CD14-positive monocyte (primary cell): ENCODE results near the gene MAD2L1BP. TPM values are rescaled to one million over a fixed set of nuclear protein-coding genes. Genes with fewer than 3 reads are reported as not detected.

Experiments used
- DNase-seq, 3 donors: peaks; one replicate each; pipeline ENCODE4 v3.0.0-alpha.2; 2011 to 2022
- H2AFZ ChIP-seq: 2 replicates; pipeline ENCODE4 v1.6.0; 2012; ENCODE audit warnings: mild to moderate bottlenecking, low read depth, low read length, inconsistent platforms; ENCODE audit not compliant: insufficient read depth, poor library complexity, severe bottlenecking
- H3K27ac ChIP-seq, 2 donors: 1 replicate in 1 of 2; 2 replicates in 1 of 2; pipeline ENCODE4 v1.5.1; 2012 to 2013; ENCODE audit warnings: low read length in 2 of 2, control low read depth in 1 of 2, inconsistent platforms in 1 of 2, low read depth in 1 of 2, mild to moderate bottlenecking in 1 of 2
- H3K27me3 ChIP-seq, 2 donors: one replicate each; pipeline versions ENCODE4 v1.6.0 to v1.6.1; 2011 to 2013; ENCODE audit warnings: low read length in 2 of 2; ENCODE audit not compliant: control insufficient read depth in 2 of 2, insufficient read depth in 2 of 2
- H3K36me3 ChIP-seq, 2 donors: replicated peaks in 1 of 2; 1 replicate in 1 of 2; 2 replicates in 1 of 2; pipeline versions ENCODE4 v1.5.1 to v1.6.1; 2012 to 2013; ENCODE audit warnings: low read length in 2 of 2, control low read depth in 1 of 2, inconsistent platforms in 1 of 2, mild to moderate bottlenecking in 1 of 2; ENCODE audit not compliant: insufficient read depth in 2 of 2, control insufficient read depth in 1 of 2
- H3K4me1 ChIP-seq, 2 donors: 1 replicate in 1 of 2; 2 replicates in 1 of 2; pipeline versions ENCODE4 v1.5.1 to v1.6.1; 2012 to 2013; ENCODE audit warnings: low read length in 2 of 2, control low read depth in 1 of 2, inconsistent platforms in 1 of 2, mild to moderate bottlenecking in 1 of 2, moderate library complexity in 1 of 2; ENCODE audit not compliant: insufficient read depth in 2 of 2, control insufficient read depth in 1 of 2
- H3K4me2 ChIP-seq: replicated peaks from 2 replicates; pipeline ENCODE3; 2012; ENCODE audit warnings: low read length, moderate library complexity, mild to moderate bottlenecking; ENCODE audit not compliant: poor library complexity, severe bottlenecking; ENCODE audit errors: extremely low read depth
- H3K4me3 ChIP-seq, 3 experiments: fragments of 200-600 bp in 1 of 3; sonication (generic) in 1 of 3; replicated peaks in 1 of 3; 1 replicate in 2 of 3; 2 replicates in 1 of 3; pipeline ENCODE4 v1.5.1; 2011 to 2013; ENCODE audit warnings: low read length in 3 of 3, mild to moderate bottlenecking in 3 of 3, control low read depth in 2 of 3, low read depth in 2 of 3, inconsistent platforms in 1 of 3, moderate library complexity in 1 of 3
- H3K79me2 ChIP-seq: 2 replicates; pipeline ENCODE4 v1.6.0; 2012; ENCODE audit warnings: mild to moderate bottlenecking, control low read depth, inconsistent platforms, low read length, moderate library complexity; ENCODE audit not compliant: insufficient read depth
- H3K9ac ChIP-seq: 2 replicates; pipeline ENCODE4 v1.6.0; 2017; ENCODE audit warnings: low read length, mild to moderate bottlenecking; ENCODE audit not compliant: insufficient read depth, poor library complexity, severe bottlenecking
- H3K9me3 ChIP-seq, 2 donors: replicated peaks in 1 of 2; 1 replicate in 1 of 2; 2 replicates in 1 of 2; pipeline versions ENCODE4 v1.5.1 to v1.6.1; 2012 to 2013; ENCODE audit warnings: low read length in 2 of 2, control low read depth in 1 of 2; ENCODE audit not compliant: control insufficient read depth in 1 of 2, insufficient read depth in 1 of 2
- H4K20me1 ChIP-seq: 2 replicates; pipeline ENCODE4 v1.6.0; 2012; ENCODE audit warnings: mild to moderate bottlenecking, low read length, control low read depth, moderate library complexity; ENCODE audit not compliant: insufficient read depth
- H3K27ac Mint-ChIP-seq, 7 donors: one replicate each; pipeline ENCODE4 v1.8.0; 2020; ENCODE audit warnings: mild to moderate bottlenecking in 7 of 7, mixed read lengths in 7 of 7, moderate library complexity in 6 of 7, inconsistent platforms in 2 of 7
- H3K27me3 Mint-ChIP-seq, 3 donors: one replicate each; pipeline ENCODE4 v1.8.0; 2021 to 2022; ENCODE audit warnings: low read depth in 3 of 3, mild to moderate bottlenecking in 3 of 3, mixed read lengths in 3 of 3, moderate library complexity in 3 of 3, inconsistent platforms in 1 of 3
- H3K36me3 Mint-ChIP-seq, 2 donors: one replicate each; pipeline ENCODE4 v1.8.0; 2020; ENCODE audit warnings: mixed read lengths in 2 of 2, inconsistent platforms in 1 of 2, mild to moderate bottlenecking in 1 of 2
- H3K4me1 Mint-ChIP-seq: one replicate; pipeline ENCODE4 v1.8.0; 2020; ENCODE audit warnings: mild to moderate bottlenecking, mixed read lengths
- H3K4me3 Mint-ChIP-seq, 2 donors: one replicate each; pipeline ENCODE4 v1.8.0; 2020; ENCODE audit warnings: mild to moderate bottlenecking in 2 of 2, mixed read lengths in 2 of 2, moderate library complexity in 1 of 2
- H3K9me3 Mint-ChIP-seq, 7 donors: one replicate each; pipeline ENCODE4 v1.8.0; 2020 to 2022; ENCODE audit warnings: mixed read lengths in 7 of 7, mild to moderate bottlenecking in 6 of 7, moderate library complexity in 6 of 7, inconsistent platforms in 2 of 7
- WGBS: methylation state at CpG from one replicate; pipeline ENCODE4 v1.1.5; 2013; ENCODE audit warnings: missing lambda C conversion rate; ENCODE audit not compliant: insufficient coverage; 5-methylcytosine and 5-hydroxymethylcytosine counted together
- intact Hi-C, 2 donors: fragments of 100-400 bp; cut with micrococcal nuclease; formaldehyde crosslinking; loops; one replicate each; pipeline versions ENCODE4 v1.15.0 to v1.15.1; 2023
- polyA plus RNA-seq, 3 donors: library from polyadenylated mRNA; depleted of rRNA in 1 of 3; unstranded in 2 of 3; stranded (reverse) in 1 of 3; fragments of 300-500 nt in 2 of 3; fragments of >200 nt in 1 of 3; fragmentation: Illumina TruSeq in 2 of 3; gene quantifications; 1 replicate in 2 of 3; 2 replicates in 1 of 3; pipeline ENCODE4 v1.2.3, GENCODE V29; 2012 to 2021
- TF ChIP-seq, protein P1 (sequence below): fragments of 200-600 bp; IDR thresholded peaks from one replicate; pipeline ENCODE4 v1.8.0; 2022; ENCODE audit warnings: antibody characterized with exemption, mild to moderate bottlenecking

The MAD2L1BP gene
- polyA plus RNA-seq, 3 donors: 17.3 to 33.5 (median 26.5) TPM

DNA sequence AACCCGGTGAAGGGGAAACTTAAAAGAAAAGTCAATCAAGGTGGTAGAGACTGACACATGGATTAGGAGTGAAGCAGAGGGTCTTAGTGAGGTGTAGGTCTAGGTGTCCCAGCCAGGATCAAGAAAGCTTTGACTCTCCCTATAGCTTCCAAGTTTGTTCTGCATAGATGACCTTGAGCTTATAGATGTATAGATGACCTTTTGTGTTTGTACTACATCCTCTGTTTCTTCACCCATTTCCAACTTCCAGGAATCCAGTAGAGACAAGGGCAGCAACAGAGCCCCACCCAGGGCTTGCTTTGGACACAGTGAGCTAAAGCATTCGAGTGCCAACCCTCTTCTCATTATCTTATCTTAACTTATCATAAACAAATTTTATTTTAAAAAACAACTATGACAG lies 53.8 kb downstream of the MAD2L1BP start:
- WGBS: 88% methylated on average over 1 of the region's 2 CpGs
- Mint-ChIP-seq H3K9me3 (peaks cover 0 to 4% (median 0%) of the 10 kb centered on the region in 7 donors), H3K4me3 (peak overlapping the region in 1 of 2 donors; percentile 22), H3K27ac (peak overlapping the region in 1 of 7 donors; percentile 55), H3K36me3 (peaks cover 4 to 6% of the 10 kb centered on the region in 2 donors), H3K27me3 (peaks cover 9 to 27% (median 13%) of the 10 kb centered on the region in 3 donors), H3K4me1 (peaks cover 25% of the 10 kb centered on the region)
- intact Hi-C loops: loop anchor here in 1 of 2 donors (5.0 kb wide), 1 partner anchor 33 kb away; no protein-coding TSS in a partner anchor
- peaks cover 16 to 20% of the 10 kb centered on the region in 2 donors for H3K4me1 ChIP-seq
- peaks cover 2 to 9% of the 10 kb centered on the region in 2 donors for H3K27me3 ChIP-seq
- no peaks in the 10 kb centered on the region for H3K36me3 ChIP-seq
- no peak overlapping the region for H3K4me3 ChIP-seq
- H3K27ac ChIP-seq: no peak overlapping the region
- no peak overlapping the region for H3K9ac ChIP-seq
- no peak overlapping the region for H2AFZ ChIP-seq
- no peak for DNase-seq
- no peak overlapping the region for H3K4me2 ChIP-seq
- H3K79me2 ChIP-seq: peaks cover 28% of the 10 kb centered on the region
- H4K20me1 ChIP-seq: peaks cover 6% of the 10 kb centered on the region
- TF ChIP-seq, protein P1, sequence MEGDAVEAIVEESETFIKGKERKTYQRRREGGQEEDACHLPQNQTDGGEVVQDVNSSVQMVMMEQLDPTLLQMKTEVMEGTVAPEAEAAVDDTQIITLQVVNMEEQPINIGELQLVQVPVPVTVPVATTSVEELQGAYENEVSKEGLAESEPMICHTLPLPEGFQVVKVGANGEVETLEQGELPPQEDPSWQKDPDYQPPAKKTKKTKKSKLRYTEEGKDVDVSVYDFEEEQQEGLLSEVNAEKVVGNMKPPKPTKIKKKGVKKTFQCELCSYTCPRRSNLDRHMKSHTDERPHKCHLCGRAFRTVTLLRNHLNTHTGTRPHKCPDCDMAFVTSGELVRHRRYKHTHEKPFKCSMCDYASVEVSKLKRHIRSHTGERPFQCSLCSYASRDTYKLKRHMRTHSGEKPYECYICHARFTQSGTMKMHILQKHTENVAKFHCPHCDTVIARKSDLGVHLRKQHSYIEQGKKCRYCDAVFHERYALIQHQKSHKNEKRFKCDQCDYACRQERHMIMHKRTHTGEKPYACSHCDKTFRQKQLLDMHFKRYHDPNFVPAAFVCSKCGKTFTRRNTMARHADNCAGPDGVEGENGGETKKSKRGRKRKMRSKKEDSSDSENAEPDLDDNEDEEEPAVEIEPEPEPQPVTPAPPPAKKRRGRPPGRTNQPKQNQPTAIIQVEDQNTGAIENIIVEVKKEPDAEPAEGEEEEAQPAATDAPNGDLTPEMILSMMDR: no peak
- no peaks in the 10 kb centered on the region for H3K9me3 ChIP-seq

Other genes with a start within 250 kb of the MAD2L1BP start
- gene ABCC10, start 208.3 kb upstream of the MAD2L1BP start, polyA plus RNA-seq: 10 to 100 TPM in 2 of 3 donors, 1 to 10 TPM in 1; 7.6 to 32.8 (median 10.2) TPM
- gene DLK2, start 180.3 kb upstream of the MAD2L1BP start, polyA plus RNA-seq: under 1 TPM in 1 of 3 donors, not detected in 2; 0.08 TPM
- 10 to 100 TPM in 1 of 3 donors, 1 to 10 TPM in 2; 3.2 to 43.4 (median 3.2) TPM for gene TJAP1, start 158.3 kb upstream of the MAD2L1BP start, polyA plus RNA-seq
- gene LRRC73, start 125.5 kb upstream of the MAD2L1BP start, polyA plus RNA-seq: not detected
- gene YIPF3, start 118.9 kb upstream of the MAD2L1BP start, polyA plus RNA-seq: 100 to 1,000 TPM; 112 to 126 (median 123) TPM
- 10 to 100 TPM in 1 of 3 donors, 1 to 10 TPM in 2; 4.5 to 18.3 (median 6.1) TPM for gene POLR1C, start 118.8 kb upstream of the MAD2L1BP start, polyA plus RNA-seq
- gene XPO5, start 59.8 kb upstream of the MAD2L1BP start, polyA plus RNA-seq: 10 to 100 TPM in 2 of 3 donors, 1 to 10 TPM in 1; 8.0 to 17.5 (median 13.8) TPM
- 1 to 10 TPM; 2.0 to 2.6 (median 2.1) TPM for gene POLH, start 59.7 kb upstream of the MAD2L1BP start, polyA plus RNA-seq
- gene GTPBP2, start 6.6 kb upstream of the MAD2L1BP start, polyA plus RNA-seq: 100 to 1,000 TPM in 1 of 3 donors, 1 to 10 TPM in 2; 3.6 to 120 (median 4.9) TPM
- under 1 TPM; 0.05 to 0.52 (median 0.13) TPM for gene RSPH9, start 9.2 kb downstream of the MAD2L1BP start, polyA plus RNA-seq
- gene MRPS18A, start 52.0 kb downstream of the MAD2L1BP start, polyA plus RNA-seq: 10 to 100 TPM; 17.3 to 45.3 (median 41.4) TPM
- gene VEGFA, start 134.4 kb downstream of the MAD2L1BP start, polyA plus RNA-seq: 100 to 1,000 TPM in 1 of 3 donors, 10 to 100 TPM in 2; 19.0 to 454 (median 32.0) TPM